HG02678 (cell line): Measurements from ENCODE around the gene TNFSF8.

Experiments used
- ATAC-seq: cut with Tn5 transposase; IDR thresholded peaks from one replicate; pipeline ENCODE4 v1.9.1; 2021; ENCODE audit warnings: mild to moderate bottlenecking, moderate library complexity; ENCODE audit not compliant: unreplicated experiment

The TNFSF8 gene, protein sequence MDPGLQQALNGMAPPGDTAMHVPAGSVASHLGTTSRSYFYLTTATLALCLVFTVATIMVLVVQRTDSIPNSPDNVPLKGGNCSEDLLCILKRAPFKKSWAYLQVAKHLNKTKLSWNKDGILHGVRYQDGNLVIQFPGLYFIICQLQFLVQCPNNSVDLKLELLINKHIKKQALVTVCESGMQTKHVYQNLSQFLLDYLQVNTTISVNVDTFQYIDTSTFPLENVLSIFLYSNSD

GRCh38 chr9:114930056-114930812 lies at the start of gene TNFSF8:
Gene TNFSF8, minus strand, starts transcription at chr9:114930591. Its CDS starts 288 bp downstream, at chr9:114930303.
- ATAC-seq: peak; percentile 58

DNA sequence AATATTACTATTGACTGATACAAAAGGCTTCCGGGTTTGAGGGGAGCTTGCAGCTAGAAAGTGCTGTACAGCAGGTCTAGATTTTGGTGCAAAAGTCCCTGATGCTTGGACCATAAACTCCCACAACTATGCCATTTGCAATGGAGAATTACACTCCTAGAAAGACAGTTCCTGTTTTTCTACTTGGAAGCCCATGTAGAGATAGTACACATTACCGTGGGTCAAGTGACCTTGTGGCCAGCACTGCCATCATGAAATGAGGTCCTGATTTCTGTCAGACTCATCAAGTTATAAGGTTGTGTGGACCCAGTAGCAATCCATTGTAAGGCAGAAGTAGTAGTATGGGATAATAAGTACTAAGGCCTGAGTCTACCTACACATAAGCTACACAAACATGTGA lies 42.8 kb upstream of the TNFSF8 start:
- ATAC-seq: no peak

DNA sequence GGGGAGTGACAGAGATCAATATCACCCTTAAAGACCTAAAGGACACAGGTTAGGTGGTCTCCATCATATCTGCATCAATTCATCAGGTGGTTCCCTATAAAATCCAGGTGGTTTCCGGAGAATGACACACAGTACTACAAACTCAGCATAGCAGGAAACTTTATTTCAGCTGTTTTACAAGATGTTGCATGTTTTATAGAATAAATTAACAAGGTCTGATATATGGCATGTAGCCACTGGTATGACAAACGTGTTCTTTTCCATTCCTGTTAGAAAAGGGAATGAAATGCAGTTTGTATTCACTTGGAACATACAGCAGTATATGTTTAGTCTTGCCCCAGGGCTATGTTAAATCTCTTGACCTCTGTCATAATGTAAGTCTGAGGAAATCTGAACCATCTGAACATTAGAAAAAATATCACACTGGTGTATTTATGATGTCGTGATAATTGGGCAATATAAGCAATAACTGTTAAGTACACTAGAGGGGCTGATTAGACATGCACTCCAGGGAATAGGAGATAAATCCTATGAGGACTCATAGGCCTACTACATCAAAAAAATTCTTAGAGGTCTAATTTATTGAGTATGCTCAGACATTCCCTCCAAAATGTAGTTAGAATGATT lies 42.2 kb upstream of the TNFSF8 start:
- no peak for ATAC-seq

DNA sequence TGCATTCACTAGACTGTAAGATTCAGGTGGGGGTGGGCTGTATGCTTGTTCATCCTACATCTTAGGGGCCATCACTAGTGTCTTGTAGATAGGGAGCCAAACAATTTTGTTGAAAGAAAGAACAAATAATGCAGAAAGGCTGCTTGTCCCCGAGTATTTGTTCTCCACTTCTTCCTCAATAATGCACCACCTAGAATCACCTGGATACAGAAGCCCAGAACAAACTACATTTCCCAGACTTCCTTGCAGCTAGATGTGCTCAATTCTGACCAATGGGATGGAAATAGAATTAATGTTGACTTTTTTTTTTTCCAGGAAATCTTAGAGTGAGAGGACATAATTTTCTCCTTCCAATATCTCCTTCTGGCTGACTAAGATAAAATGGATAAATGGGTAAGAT lies 38.9 kb upstream of the TNFSF8 start:
- no peak for ATAC-seq

DNA sequence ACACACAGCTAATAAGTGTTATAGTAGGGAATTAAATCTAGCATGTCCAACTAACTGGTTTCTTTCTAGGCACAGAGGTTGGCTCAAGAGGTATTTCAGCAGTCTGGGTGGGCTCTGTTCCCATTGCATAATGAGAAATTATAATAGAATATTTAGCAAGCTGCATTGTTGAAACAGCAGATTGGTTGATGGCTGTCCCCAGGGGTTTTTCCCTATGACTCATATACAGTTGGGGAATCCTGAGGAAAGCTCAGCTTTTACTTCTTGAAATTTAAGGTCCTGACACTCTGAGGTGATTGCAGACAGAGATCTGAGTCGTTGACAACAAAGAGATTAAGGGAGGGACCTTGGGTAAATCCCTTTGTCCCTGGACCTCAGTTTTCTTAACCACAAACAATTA lies 38.3 kb upstream of the TNFSF8 start:
- no peak for ATAC-seq

DNA sequence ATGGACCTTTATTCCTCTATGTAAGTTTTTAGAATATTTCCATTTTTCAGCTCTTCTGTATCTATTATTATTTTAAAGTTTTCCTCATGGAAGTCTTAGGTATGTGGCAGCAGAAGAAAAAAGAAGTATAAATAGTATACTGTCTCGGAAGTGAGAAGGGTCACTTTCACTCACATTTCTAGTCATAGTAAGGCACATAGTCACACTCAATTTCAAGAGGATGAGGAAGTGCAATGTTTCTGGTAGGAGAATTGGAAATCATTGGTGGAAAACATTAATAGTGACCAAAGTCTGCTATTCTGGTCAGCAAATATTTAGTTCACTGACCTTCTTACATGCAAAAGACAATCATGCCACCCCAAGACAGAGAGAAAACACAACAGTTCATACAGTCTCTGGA lies 35.2 kb upstream of the TNFSF8 start:
- no peak for ATAC-seq

DNA sequence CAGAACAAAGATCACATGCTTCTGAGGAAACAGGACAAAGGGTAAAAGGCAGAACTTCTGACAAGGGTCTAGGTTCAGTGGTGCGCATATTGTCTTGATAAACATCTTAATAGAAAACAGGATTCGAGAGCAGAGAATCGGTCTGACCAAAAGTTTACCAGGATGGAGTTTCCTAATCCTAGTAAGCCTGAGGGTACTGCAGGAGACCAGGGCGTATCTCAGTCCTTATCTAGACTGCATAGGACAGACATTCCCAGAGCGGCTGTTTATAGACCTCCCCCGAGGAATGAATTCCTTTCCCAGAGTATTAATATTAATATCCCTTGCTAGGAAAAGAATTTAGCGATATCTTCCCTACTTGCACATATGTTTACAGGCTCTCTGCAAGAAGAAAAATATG lies 32.4 kb upstream of the TNFSF8 start:
- ATAC-seq: no peak

DNA sequence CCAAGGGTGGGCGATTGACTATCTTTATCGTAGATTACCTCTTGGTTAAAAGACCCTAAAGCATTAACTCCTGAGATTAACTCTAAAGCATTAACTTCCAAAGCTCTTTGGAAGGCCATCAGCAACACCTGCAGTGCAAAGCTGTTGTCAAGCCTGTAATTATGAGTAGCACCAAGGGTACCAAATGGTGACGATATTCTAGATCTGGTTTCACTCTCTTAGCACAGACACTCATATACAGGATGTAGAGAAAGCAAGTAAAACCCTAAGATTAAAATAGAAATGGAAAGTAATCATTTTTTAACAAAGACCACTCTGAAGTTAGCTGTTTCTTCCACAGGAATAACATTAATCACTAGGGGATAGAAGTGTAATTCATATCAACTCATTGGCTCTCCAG lies 29.9 kb upstream of the TNFSF8 start:
- ATAC-seq: no peak

GRCh38 chr9:114958844-114959235 lies 28.4 kb upstream of the TNFSF8 start:
- no peak for ATAC-seq

GRCh38 chr9:114958021-114958843 lies 27.8 kb upstream of the TNFSF8 start:
- no peak for ATAC-seq

- ATAC-seq: no peak
Measured at GRCh38 chr9:114957558-114957957, 27.2 kb upstream of the TNFSF8 start.

DNA sequence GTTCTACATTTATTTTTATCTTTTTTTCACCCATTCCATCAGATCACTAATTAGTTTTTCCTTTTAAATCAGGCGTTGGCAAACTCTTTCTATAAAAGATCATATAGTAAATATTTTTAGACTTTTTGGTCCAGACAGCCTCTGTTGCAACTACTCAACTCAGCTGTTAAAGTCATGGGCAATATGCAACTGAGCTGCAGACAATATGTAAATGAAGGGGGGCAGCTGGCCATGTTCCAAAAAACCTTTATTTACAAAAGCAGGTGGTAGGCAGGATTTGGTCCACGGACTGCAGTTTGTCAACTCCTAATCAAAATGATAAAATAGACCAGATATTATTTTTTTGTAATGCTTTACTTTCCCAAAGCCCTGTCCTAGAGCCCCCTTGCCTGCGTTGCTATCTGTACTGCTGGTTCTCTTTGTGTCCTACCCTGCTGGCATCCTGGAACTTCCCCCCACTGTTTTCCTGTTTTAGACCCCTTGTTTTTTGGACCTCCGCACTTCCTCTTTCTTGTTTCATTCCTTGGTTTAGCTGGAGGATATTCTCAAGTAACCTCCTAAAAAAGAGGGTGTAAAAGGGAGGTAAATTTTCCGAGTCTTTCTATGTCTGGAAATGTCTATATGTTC lies 24.7 kb upstream of the TNFSF8 start:
- ATAC-seq: no peak

GRCh38 chr9:114953959-114954358 lies 23.6 kb upstream of the TNFSF8 start:
- no peak for ATAC-seq

DNA sequence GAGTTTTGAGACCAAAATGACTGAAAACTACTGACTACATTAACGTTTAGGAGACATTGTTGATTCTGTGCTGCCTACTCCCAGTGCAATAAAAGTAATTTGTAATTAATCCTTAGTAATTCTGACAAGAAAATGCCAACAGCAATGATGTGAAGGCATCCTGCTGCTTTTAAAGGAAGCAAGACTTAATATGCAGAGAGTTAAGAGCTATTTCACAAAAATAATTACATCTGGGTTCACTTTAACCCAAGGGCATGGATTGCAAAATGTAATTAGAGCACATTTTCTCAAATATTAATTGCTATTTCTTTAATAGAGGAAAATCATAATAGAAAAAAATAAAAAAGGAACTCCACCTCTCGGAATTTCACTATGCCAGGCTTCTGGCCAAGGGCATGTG lies 22.7 kb upstream of the TNFSF8 start:
- no peak for ATAC-seq

DNA sequence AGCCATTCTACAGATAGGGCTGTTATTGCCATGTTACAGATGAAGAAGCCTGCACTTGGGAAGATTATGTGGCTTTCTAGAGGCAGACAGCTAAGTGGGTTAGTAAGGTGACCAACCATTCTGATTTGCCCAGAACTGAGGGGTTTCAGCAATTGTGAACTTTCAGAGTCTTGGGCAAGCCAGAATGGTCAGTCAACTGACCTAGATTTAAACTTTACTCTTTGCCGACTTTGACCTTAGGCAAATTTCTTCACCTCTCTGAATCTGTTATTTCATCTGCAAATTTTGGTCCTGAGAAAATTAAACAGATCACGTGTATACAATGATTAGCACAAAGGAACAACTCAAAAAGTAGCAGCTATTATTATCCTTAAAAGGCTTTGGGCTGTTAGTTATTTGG lies 20.4 kb upstream of the TNFSF8 start:
- ATAC-seq: no peak

GRCh38 chr9:114947058-114947457 lies 16.7 kb upstream of the TNFSF8 start:
- no peak for ATAC-seq

DNA sequence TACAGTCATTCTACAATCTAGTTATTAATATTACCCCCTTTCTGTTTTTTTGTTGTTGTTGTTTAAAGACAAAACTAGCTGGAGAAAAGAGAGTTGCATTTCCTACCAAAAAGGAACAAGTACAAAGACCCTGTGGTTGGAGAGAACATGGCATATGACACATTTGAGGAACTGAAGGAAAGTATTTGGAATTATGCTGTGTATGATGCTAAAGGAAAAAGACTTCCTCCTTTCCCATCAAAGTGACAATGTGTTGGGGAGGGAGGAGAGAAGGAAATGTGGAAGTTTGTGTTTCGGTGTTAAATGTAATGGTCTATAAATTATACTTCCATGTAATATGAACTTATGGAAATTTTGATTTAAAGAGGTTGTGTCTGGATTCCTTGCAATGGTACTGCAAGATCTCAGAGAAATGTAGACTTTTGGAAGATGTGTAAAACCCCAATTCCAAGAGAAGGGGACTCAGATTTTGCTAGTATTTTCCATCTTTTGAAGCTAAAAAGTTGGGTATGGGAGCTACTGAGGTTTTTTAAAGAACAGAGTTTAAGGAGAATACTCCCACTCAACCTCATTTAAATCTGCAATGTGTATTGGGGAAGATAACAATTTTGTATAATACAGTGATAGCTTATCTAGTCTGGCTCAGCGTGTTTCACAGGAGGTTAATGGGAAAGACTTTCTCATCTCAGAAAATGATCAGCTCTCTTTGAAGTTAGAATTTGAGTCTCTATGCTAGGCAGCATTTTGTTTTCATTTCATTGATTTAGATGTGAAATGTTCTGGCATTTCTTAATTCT lies 15.4 kb upstream of the TNFSF8 start:
- no peak for ATAC-seq

DNA sequence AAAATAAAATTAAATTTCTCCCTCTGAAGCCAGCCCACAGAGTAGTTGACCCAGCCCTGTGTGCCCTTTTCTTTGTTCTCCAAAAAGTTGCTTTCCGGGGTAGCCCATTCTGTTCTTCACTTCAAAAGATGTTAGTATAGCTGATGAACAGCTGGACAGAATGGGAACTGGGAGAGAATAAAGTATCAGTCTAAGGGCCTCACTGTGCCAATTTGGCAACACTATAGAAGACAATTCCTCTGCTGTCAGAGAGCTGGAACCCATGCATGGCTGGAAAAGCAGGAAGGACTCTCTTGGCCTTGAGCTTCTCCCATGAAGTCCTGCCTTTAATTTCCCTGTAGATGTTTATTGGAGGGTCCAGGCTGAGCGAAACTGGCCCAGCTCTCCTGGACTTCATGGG lies 11.0 kb upstream of the TNFSF8 start:
- ATAC-seq: no peak

DNA sequence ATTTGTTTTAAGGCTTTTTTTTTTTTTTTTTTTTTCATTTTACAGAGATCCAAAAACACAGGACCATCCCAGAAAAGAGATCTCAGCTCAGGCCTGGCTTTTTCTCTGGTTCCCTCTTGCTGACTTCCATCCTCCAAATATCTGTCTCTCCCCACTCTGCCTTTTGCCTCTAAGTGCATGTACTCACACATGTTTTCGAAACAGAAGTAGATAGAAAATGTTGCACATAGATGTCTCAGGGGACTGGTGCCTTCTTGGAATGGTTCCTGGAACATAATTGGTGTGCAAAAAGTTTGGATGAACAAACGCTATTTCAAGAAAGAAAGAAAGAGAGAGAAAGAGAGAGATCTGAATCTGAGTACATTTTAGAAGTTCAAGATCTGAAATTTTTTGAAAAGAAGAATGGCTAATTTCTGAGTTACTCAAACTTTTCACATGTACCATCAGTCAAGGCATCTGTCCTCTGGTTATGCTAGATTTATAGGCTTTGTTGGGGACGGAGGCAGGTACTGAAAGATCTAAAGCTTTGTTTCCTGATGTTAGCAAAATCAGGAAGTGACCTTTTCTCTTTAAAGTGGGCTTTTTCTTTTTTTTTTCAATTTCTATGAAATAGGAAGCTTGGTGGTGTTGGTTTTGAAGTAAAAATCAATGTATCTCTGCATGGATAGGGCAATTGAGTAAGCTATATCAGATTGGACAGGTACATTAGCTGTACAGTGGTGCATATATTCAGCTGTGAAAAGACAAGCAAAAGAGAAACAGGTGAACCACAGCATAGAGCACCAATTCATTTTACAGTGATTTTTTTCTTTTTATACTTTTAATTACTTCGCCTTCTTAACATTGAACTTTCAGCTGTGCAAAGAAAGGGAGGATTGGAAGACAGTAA lies 8.5 kb upstream of the TNFSF8 start:
- ATAC-seq: no peak
